Heart right ventricle (tissue), 16 donors: ENCODE results near the gene CHIC2. TPM values are rescaled to one million over a fixed set of nuclear protein-coding genes. Genes with fewer than 3 reads are reported as not detected.
A peak's percentile ranks its signal among the peaks of the same experiment; 100 is the strongest.

Experiments used
- ATAC-seq, 8 donors: fragments of 200-7000 bp; cut with Tn5 transposase; one replicate each; pipeline ENCODE4 v1.9.1; 2020; ENCODE audit warnings: mild to moderate bottlenecking in 8 of 8, moderate library complexity in 8 of 8, moderate number of reproducible peaks in 1 of 8
- DNase-seq, 2 donors: peaks; one replicate each; pipeline ENCODE4 v3.0.0-alpha.2; 2020
- H3K27ac ChIP-seq, 10 donors: fragments of 200-600 bp; sonication (generic) in 2 of 10; one replicate each; pipeline versions ENCODE4 v1.5.0 to v1.8.0; 2020 to 2022; ENCODE audit warnings: mild to moderate bottlenecking in 3 of 10
- H3K27me3 ChIP-seq, 7 donors: fragments of 200-600 bp; one replicate each; pipeline ENCODE4 v1.8.0; 2021 to 2022; ENCODE audit warnings: mild to moderate bottlenecking in 2 of 7
- H3K36me3 ChIP-seq, 9 donors: fragments of 200-600 bp; sonication (generic) in 1 of 9; one replicate each; pipeline versions ENCODE4 v1.5.0 to v1.8.0; 2020 to 2022; ENCODE audit warnings: mild to moderate bottlenecking in 2 of 9
- H3K4me1 ChIP-seq, 9 donors: fragments of 200-600 bp; sonication (generic) in 1 of 9; one replicate each; pipeline versions ENCODE4 v1.5.0 to v1.8.0; 2020 to 2022; ENCODE audit warnings: mild to moderate bottlenecking in 4 of 9
- H3K4me3 ChIP-seq, 10 donors: fragments of 200-600 bp; sonication (generic) in 2 of 10; one replicate each; pipeline versions ENCODE4 v1.5.0 to v1.8.0; 2020 to 2022; ENCODE audit warnings: mild to moderate bottlenecking in 7 of 10, moderate library complexity in 2 of 10
- H3K9me3 ChIP-seq, 11 donors: fragments of 200-600 bp in 10 of 11; sonication (generic) in 2 of 11; one replicate each; pipeline versions ENCODE4 v1.5.0 to v1.8.0; 2013 to 2022; ENCODE audit warnings: mild to moderate bottlenecking in 2 of 11, control low read depth in 1 of 11, moderate library complexity in 1 of 11
- WGBS, 2 donors: extraction: QIAGEN DNeasy Blood & Tissue Kit; methylation state at CpG; one replicate each; pipeline ENCODE4 v1.1.7; 2013; ENCODE audit warnings: inconsistent platforms in 1 of 2; 5-methylcytosine and 5-hydroxymethylcytosine counted together
- intact Hi-C, 10 donors: fragments of 100-400 bp; cut with DNase I; formaldehyde crosslinking; loops; one replicate each; pipeline versions ENCODE4 v1.11.1 to v1.14.2; 2022
- polyA plus RNA-seq, 2 donors: library from polyadenylated mRNA; stranded (reverse); fragments of 200-250 nt; gene quantifications; one replicate each; pipeline ENCODE4 v1.2.3, GENCODE V29; 2013
- total RNA-seq, 10 donors: library from RNA; stranded (reverse); fragmentation: NEBNext Ultra II Directional in 3 of 10; extraction: Animal tissue kit (Norgen Biotek cat#: 25700) in 3 of 10; gene quantifications; one replicate each; pipeline versions ENCODE4 v1.2.1 to v1.2.4, GENCODE V29; 2021 to 2023
- TF ChIP-seq, protein P1 (sequence below), 9 donors: fragments of 200-600 bp; sonication (generic) in 2 of 9; IDR thresholded peaks; one replicate each; pipeline versions ENCODE4 v1.5.0 to v1.8.0; 2021 to 2022; ENCODE audit warnings: antibody characterized with exemption in 9 of 9, mild to moderate bottlenecking in 5 of 9, moderate library complexity in 1 of 9
- donor health status: Arrhythmogenic right ventricular cardiomyopathy.
- donor health status: ischemic (EF 13 %, LVEDD 7.1; RV severe dilation, severe dysfunction).
- donor health status: healthy with polysubstance abuse.
- donor health status: DM: no; HTN: yes; CAD: no.
- donor health status: DM: no; HTN: no; CAD: no.
- donor health status: ischemic (EF 25% LVEDD 6.9; RV normal size, moderate dysfunction).
- donor health status: ischemic (EF 25% LVEDD 5.7; RV mildly dilated, moderate dysfunction).
- donor health status: healthy.
- donor health status: DM: yes; HTN: yes; CAD: no.
- donor health status: Ischemic cardiomyopathy.
- donor health status: ischemic (EF 35%, LVEDD 5.7; RV mildly dilated, moderate dysfunction).
- donor health status: nonischemic (EF 11% LVEDD 7.7; RV severe dilation, severe dysfunction).
- donor health status: DM: yes; HTN: yes; CAD: no.
- donor health status: PGD.
- donor health status: ischemic (EF 29% LVEDD 5.4; RV normal size, mild dysfunction).
- donor health status: nonischemic (EF 23%, LVEDD 6.1; RV moderate dilation, normal function).

CHIC2 gene
- total and polyA plus RNA-seq, 12 donors: 5.6 to 13.5 (median 9.3) TPM

DNA sequence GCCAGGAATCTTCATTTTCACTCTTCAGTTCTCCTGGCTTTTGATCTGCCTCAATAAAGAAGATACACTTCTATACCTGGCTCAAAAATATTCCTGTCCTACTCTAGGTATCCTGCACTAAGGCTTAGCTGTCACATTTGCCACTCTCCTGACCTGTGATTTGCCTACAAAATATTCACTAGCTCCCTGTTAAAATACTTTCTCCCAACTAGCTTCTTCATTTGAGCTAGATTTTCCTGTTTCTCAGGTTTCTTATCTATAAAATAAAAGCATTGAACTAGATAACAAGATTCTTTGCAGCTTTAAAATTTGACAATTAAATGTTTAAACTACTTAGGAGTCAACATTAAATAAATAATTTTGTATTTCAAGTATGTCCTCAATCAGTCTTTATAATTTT is 53.2 kb downstream of the CHIC2 start:
- Histone ChIP-seq H3K27me3 (no peaks in the 10 kb centered on the region), H3K9me3 (no peaks in the 10 kb centered on the region), H3K4me1 (peaks cover 0 to under 1% (median 0%) of the 10 kb centered on the region in 9 donors), H3K36me3 (peaks cover 0 to 75% (median 0%) of the 10 kb centered on the region in 9 donors), H3K4me3 (no peak overlapping the region), H3K27ac (no peak overlapping the region)
- DNase-seq: no peak
- intact Hi-C loops: no loop called here
- TF ChIP-seq, protein P1, sequence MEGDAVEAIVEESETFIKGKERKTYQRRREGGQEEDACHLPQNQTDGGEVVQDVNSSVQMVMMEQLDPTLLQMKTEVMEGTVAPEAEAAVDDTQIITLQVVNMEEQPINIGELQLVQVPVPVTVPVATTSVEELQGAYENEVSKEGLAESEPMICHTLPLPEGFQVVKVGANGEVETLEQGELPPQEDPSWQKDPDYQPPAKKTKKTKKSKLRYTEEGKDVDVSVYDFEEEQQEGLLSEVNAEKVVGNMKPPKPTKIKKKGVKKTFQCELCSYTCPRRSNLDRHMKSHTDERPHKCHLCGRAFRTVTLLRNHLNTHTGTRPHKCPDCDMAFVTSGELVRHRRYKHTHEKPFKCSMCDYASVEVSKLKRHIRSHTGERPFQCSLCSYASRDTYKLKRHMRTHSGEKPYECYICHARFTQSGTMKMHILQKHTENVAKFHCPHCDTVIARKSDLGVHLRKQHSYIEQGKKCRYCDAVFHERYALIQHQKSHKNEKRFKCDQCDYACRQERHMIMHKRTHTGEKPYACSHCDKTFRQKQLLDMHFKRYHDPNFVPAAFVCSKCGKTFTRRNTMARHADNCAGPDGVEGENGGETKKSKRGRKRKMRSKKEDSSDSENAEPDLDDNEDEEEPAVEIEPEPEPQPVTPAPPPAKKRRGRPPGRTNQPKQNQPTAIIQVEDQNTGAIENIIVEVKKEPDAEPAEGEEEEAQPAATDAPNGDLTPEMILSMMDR (IDR thresholded peaks at IDR 0.05): no peak
- no peak for ATAC-seq

DNA sequence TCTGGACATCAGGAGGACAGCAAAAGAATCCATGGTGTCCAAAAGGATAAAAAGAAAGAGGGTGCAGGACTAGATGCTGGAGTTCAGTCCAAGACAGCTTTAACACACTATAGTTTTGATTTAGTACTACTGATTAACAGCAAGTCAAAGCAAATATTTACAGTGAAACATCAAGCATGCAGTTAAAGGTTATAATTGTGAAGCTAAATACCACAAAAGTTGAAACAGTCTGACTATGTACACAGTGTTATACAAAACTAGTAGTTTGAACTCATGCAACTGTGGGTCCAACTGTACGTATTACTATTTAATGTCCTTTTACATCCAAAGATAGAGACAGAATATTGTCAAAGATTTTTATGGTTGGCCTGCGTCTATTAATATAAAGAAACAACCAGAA is 57.6 kb downstream of the CHIC2 start:
- peaks cover 0 to 72% (median 0%) of the 10 kb centered on the region in 9 donors for H3K36me3 ChIP-seq
- 97 to 98% methylated on average over 2 of the region's 2 CpGs for WGBS, 2 donors
- H3K9me3 ChIP-seq: no peaks in the 10 kb centered on the region
- no peak for ATAC-seq
- TF ChIP-seq, protein P1 (IDR thresholded peaks at IDR 0.05): no peak
- no peaks in the 10 kb centered on the region for H3K27me3 ChIP-seq
- no peak overlapping the region for H3K27ac ChIP-seq
- peaks cover 0 to 16% (median 0%) of the 10 kb centered on the region in 9 donors for H3K4me1 ChIP-seq
- DNase-seq: no peak
- intact Hi-C loops: no loop called here
- no peak overlapping the region for H3K4me3 ChIP-seq

DNA sequence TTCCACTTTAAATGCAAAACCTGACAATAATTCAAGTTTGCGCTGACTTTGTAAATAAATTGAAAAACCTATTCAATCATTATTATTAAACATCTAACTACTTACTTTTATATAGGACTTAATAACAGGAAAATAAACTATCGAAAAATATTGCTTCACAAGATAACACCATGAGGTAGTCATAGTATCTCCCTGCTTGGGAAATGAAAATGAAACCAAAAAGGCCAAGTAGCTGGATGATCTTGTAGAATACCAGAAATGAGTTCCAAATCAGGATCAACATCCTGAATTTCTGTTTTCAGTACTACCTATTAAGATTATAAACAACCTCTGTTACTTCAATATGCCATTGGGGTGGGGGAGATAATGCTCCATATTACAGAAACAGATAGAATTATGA is 58.9 kb downstream of the CHIC2 start:
- DNase-seq: no peak
- H3K9me3 ChIP-seq: no peaks in the 10 kb centered on the region
- intact Hi-C loops: no loop called here
- 69 to 81% methylated on average over 2 of the region's 2 CpGs for WGBS, 2 donors
- TF ChIP-seq, protein P1 (IDR thresholded peaks at IDR 0.05): no peak
- peak in 3 of 8 donors; percentile 53 to 65 (median 56) for ATAC-seq
- peaks cover 0 to 70% (median 0%) of the 10 kb centered on the region in 9 donors for H3K36me3 ChIP-seq
- peaks cover 0 to 16% (median 0%) of the 10 kb centered on the region in 9 donors for H3K4me1 ChIP-seq
- no peaks in the 10 kb centered on the region for H3K27me3 ChIP-seq
- H3K27ac ChIP-seq: peak overlapping the region in 3 of 10 donors; percentile 11 to 43 (median 12)
- H3K4me3 ChIP-seq: peak overlapping the region in 1 of 10 donors; percentile 2

DNA sequence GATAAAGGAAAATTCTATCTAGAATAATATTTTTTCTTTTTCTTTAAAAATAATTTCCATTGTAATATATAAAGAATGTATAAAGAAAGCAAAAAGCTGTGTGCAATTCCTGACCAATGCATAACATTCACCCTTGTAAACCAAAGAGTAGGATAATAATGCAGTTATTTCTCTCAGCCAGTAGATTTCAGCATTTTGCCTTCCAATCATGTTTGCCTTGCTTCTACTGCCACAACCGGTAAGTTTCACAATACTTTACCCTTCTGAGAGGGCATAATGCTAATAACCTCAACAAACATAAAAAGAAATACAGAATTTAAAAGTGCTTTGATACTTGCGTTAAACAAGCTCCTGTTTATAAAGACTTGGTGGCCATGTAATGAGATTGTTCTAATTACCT is 59.9 kb downstream of the CHIC2 start:
- Histone ChIP-seq H3K27ac (peak overlapping the region in 1 of 10 donors; percentile 43), H3K4me1 (peaks cover 0 to 16% (median 0%) of the 10 kb centered on the region in 9 donors), H3K27me3 (no peaks in the 10 kb centered on the region), H3K36me3 (peaks cover 0 to 64% (median 0%) of the 10 kb centered on the region in 9 donors), H3K4me3 (no peak overlapping the region), H3K9me3 (no peaks in the 10 kb centered on the region)
- WGBS, 2 donors: 94% methylated on average over 2 of the region's 2 CpGs
- TF ChIP-seq, protein P1 (IDR thresholded peaks at IDR 0.05): no peak
- DNase-seq (no peak), ATAC-seq (no peak)
- intact Hi-C loops: no loop called here
